ENCODE results near the gene HSDL1. TPM values are rescaled to one million over a fixed set of nuclear protein-coding genes. Genes with fewer than 3 reads are reported as not detected.

The HSDL1 gene
- total RNA-seq, 4 donors from 2014 or later, result 11.1 to 39.8 (median 20.6) TPM

DNA sequence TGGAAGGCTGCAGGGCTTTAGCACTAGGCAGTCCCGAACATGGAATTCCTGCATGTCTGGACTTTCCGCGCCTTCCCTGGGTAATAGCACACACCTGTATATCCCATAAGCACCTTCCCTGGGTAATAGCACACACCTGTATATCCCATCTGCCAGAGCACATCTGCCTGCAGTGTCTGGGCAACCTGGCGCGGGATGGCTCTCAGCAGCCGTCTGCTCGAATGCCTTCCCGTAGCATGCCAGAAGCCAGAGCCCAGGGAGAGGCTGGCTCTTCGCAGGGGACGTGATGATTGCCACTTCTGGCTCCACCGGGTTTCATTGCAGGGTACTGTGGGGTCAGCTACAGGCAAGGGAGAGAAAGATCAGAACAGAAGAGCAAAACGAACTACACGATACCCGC is 49.5 kb downstream of the HSDL1 start:
- Histone ChIP-seq H3K27ac (no peak overlapping the region), H3K4me1 (no peaks in the 10 kb centered on the region), H3K27me3 (no peaks in the 10 kb centered on the region), H3K4me3 (no peak overlapping the region), H3K9me3 (no peaks in the 10 kb centered on the region), H3K36me3 (peaks cover 3 to 95% (median 30%) of the 10 kb centered on the region in 3 donors)
- 88 to 95% methylated on average over 10 to 14 of the region's 14 CpGs for WGBS, 2 donors
- TF ChIP-seq, protein P1, sequence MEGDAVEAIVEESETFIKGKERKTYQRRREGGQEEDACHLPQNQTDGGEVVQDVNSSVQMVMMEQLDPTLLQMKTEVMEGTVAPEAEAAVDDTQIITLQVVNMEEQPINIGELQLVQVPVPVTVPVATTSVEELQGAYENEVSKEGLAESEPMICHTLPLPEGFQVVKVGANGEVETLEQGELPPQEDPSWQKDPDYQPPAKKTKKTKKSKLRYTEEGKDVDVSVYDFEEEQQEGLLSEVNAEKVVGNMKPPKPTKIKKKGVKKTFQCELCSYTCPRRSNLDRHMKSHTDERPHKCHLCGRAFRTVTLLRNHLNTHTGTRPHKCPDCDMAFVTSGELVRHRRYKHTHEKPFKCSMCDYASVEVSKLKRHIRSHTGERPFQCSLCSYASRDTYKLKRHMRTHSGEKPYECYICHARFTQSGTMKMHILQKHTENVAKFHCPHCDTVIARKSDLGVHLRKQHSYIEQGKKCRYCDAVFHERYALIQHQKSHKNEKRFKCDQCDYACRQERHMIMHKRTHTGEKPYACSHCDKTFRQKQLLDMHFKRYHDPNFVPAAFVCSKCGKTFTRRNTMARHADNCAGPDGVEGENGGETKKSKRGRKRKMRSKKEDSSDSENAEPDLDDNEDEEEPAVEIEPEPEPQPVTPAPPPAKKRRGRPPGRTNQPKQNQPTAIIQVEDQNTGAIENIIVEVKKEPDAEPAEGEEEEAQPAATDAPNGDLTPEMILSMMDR (IDR thresholded peaks at IDR 0.05), result no peak
- no peak for TF ChIP-seq EP300 (IDR thresholded peaks at IDR 0.05)
- TF ChIP-seq POLR2A (IDR thresholded peaks at IDR 0.05), result no peak
- no peak for DNase-seq (ENCODE audit: low spot score in 2 of 2)

DNA sequence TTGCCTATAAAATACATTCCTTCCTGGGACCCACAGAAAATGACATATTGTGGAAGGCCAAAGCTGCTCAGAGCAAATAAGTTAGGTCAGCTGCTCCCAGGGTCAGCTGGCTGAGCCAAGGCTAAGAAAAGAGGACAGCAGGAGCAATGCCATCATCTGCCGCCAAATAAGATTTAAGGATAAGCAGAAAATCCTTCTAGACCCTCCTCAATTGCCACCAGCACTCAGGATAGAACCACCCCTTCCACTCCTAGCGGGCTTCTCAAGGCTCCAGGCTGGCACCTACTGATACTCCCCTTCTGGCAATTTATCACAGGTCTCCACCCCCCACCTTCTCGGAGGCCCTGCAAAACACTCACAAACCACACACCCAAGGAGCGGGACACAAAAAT is 51.1 kb downstream of the HSDL1 start:
- WGBS, 2 donors, result 91 to 96% methylated on average over 4 of the region's 4 CpGs
- H3K4me1 ChIP-seq, result no peaks in the 10 kb centered on the region
- H3K4me3 ChIP-seq, result no peak overlapping the region
- DNase-seq (ENCODE audit: low spot score in 2 of 2), result no peak
- H3K27ac ChIP-seq, result no peak overlapping the region
- TF ChIP-seq POLR2A (IDR thresholded peaks at IDR 0.05), result no peak
- no peak for TF ChIP-seq EP300 (IDR thresholded peaks at IDR 0.05)
- TF ChIP-seq, protein P1 (IDR thresholded peaks at IDR 0.05), result no peak
- no peaks in the 10 kb centered on the region for H3K27me3 ChIP-seq
- no peaks in the 10 kb centered on the region for H3K9me3 ChIP-seq
- peaks cover 3 to 96% (median 39%) of the 10 kb centered on the region in 3 donors for H3K36me3 ChIP-seq

DNA sequence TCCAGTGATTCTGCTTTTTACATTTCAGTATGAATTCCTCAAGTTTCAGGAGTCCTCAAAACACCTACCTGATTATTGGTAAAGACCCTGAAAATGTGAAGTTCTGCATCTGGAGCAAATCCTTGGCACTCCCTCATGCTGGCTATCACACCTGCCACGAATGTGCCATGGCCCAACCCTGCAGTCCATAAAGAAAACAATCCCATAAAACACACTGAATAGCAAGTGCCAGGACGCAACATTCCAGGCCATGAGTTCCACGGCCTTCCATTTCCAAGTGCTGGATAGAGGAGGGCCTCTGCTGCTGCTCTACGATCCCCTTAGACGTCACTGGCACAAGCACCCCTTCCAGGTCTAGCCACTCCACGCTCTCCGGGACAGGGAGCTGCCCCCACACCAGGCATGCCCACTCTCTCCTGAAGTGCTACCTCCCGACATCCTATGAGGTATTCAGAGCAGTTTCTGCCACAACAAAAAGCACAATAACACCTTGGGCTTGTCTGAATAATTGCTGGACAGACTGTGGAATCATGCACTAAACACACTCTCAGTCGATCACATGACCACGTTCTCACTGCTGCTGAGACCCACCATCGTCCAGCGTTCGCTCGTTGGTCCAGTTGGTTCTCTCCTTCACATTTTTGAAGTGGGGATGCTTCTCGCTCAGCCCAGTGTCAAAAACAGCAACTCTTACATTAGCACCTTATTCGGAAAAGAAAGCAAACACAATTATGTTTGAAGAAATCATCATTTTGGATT is 51.7 kb downstream of the HSDL1 start:
- Histone ChIP-seq H3K9me3 (no peaks in the 10 kb centered on the region), H3K4me1 (no peaks in the 10 kb centered on the region), H3K27me3 (no peaks in the 10 kb centered on the region), H3K4me3 (no peak overlapping the region), H3K27ac (no peak overlapping the region), H3K36me3 (peaks cover 3 to 96% (median 44%) of the 10 kb centered on the region in 3 donors)
- TF ChIP-seq, protein P1 (IDR thresholded peaks at IDR 0.05), result no peak
- TF ChIP-seq EP300 (IDR thresholded peaks at IDR 0.05), result no peak
- no peak for TF ChIP-seq POLR2A (IDR thresholded peaks at IDR 0.05)
- WGBS, 2 donors, result 85 to 88% methylated on average over 16 of the region's 16 CpGs
- no peak for DNase-seq (ENCODE audit: low spot score in 2 of 2)

DNA sequence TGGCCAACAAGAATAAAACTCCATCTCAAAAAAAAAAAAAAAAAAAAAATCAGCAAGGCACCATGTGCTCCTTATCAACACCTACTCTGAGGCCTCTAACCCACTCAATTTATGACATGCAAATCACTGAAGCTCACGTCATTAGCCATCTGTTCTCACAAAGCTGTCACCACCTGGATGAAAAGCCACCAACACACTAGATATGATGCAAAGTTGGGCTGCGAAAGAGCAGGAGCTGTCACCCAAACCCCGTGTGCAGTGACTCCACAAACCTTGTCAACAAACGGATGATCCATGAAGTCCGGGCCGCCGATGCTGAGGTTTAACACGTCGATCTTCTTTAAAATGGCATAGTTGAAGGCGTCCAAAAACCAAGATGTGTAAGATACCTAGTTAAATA is 53.5 kb downstream of the HSDL1 start:
- H3K4me3 ChIP-seq, result no peak overlapping the region
- no peak for DNase-seq (ENCODE audit: low spot score in 2 of 2)
- WGBS, 2 donors, result 91 to 92% methylated on average over 10 of the region's 10 CpGs
- H3K9me3 ChIP-seq, result no peaks in the 10 kb centered on the region
- no peak for TF ChIP-seq POLR2A (IDR thresholded peaks at IDR 0.05)
- TF ChIP-seq, protein P1 (IDR thresholded peaks at IDR 0.05), result no peak
- TF ChIP-seq EP300 (IDR thresholded peaks at IDR 0.05), result no peak
- no peaks in the 10 kb centered on the region for H3K27me3 ChIP-seq
- no peaks in the 10 kb centered on the region for H3K4me1 ChIP-seq
- no peak overlapping the region for H3K27ac ChIP-seq
- H3K36me3 ChIP-seq, result peaks cover 7 to 97% (median 40%) of the 10 kb centered on the region in 3 donors

DNA sequence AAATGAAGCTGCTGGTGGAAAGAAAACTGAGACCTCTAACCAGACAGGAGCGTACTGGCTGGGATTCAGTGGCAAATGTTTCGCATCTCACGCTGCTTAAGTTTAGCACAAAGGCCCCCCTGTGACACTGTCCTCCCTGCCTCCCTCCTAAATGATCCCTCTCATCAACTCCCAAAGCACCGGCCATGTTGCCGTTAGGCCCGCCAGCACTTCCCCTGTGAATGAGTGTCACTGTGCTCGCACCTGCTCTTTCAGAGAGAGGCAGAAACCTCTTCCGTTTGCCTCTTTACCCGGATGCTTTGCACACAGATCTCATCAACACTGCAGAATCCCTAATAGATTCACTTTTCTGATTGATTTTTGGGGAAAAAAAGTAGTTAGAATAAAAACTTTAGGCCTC is 54.8 kb downstream of the HSDL1 start:
- TF ChIP-seq EP300 (IDR thresholded peaks at IDR 0.05), result no peak
- Histone ChIP-seq H3K27ac (no peak overlapping the region), H3K27me3 (no peaks in the 10 kb centered on the region), H3K9me3 (no peaks in the 10 kb centered on the region), H3K4me3 (no peak overlapping the region), H3K36me3 (peaks cover 7 to 95% (median 38%) of the 10 kb centered on the region in 3 donors), H3K4me1 (peaks cover 0 to 4% (median 0%) of the 10 kb centered on the region in 4 donors)
- 76 to 80% methylated on average over 9 of the region's 9 CpGs for WGBS, 2 donors
- DNase-seq (ENCODE audit: low spot score in 2 of 2), result no peak

Data from tibial nerve (tissue), 4 donors.